HG03103 (cell line): ENCODE data around the gene PTPRE.
A peak's percentile ranks its signal among the peaks of the same experiment; 100 is the strongest.

Experiments
- ATAC-seq: cut with Tn5 transposase; IDR thresholded peaks from one replicate; pipeline ENCODE4 v1.9.1; 2021; ENCODE audit warnings: low read depth; ENCODE audit not compliant: unreplicated experiment

The PTPRE gene

GRCh38 chr10:127906548-127907377 lies at the start of gene PTPRE:
TSS of gene PTPRE (plus strand) at chr10:127907103. CDS start at chr10:128040882, 133,779 bp downstream.
- ATAC-seq, result peak; percentile 95

GRCh38 chr10:127860592-127860991 lies 46.3 kb upstream of the PTPRE start:
- ATAC-seq, result no peak

- no peak for ATAC-seq
Measured at GRCh38 chr10:127863231-127863825, 43.6 kb upstream of the PTPRE start.

- no peak for ATAC-seq
Measured at GRCh38 chr10:127866276-127867013, 40.5 kb upstream of the PTPRE start.

- no peak for ATAC-seq
Measured at GRCh38 chr10:127867805-127868204, 39.1 kb upstream of the PTPRE start.

GRCh38 chr10:127869329-127869728 lies 37.6 kb upstream of the PTPRE start:
- no peak for ATAC-seq

- ATAC-seq, result no peak
Measured at GRCh38 chr10:127871631-127872010, 35.3 kb upstream of the PTPRE start.

GRCh38 chr10:127872011-127872761 lies 34.7 kb upstream of the PTPRE start:
- ATAC-seq, result no peak

- no peak for ATAC-seq
Measured at GRCh38 chr10:127872871-127873600, 33.9 kb upstream of the PTPRE start.

GRCh38 chr10:127873901-127874470 lies 32.9 kb upstream of the PTPRE start:
- ATAC-seq, result no peak

GRCh38 chr10:127874671-127875448 lies 32.0 kb upstream of the PTPRE start:
- no peak for ATAC-seq

GRCh38 chr10:127875449-127875765 lies 31.5 kb upstream of the PTPRE start:
- ATAC-seq, result no peak

- no peak for ATAC-seq
Measured at GRCh38 chr10:127875916-127876315, 31.0 kb upstream of the PTPRE start.

- no peak for ATAC-seq
Measured at GRCh38 chr10:127877116-127877515, 29.8 kb upstream of the PTPRE start.

GRCh38 chr10:127877699-127878098 lies 29.2 kb upstream of the PTPRE start:
- ATAC-seq, result no peak

GRCh38 chr10:127878475-127879055 lies 28.3 kb upstream of the PTPRE start:
- ATAC-seq, result no peak

GRCh38 chr10:127880557-127880956 lies 26.3 kb upstream of the PTPRE start:
- ATAC-seq, result no peak

GRCh38 chr10:127881262-127881661 lies 25.6 kb upstream of the PTPRE start:
- ATAC-seq, result no peak

- ATAC-seq, result no peak
Measured at GRCh38 chr10:127882391-127882790, 24.5 kb upstream of the PTPRE start.
